Gastrocnemius medialis (tissue), 4 donors: ENCODE results near the gene PRKD2.

Experiments
- CTCF ChIP-seq, 5 experiments: fragments of 450-650 bp in 3 of 5; fragments of 200-600 bp in 2 of 5; sonication (generic) in 2 of 5; IDR thresholded peaks in 4 of 5; conservative IDR thresholded peaks in 1 of 5; 1 replicate in 4 of 5; 2 replicates in 1 of 5; pipeline ENCODE4 v1.5.1; 2016 to 2019; ENCODE audit warnings: antibody characterized with exemption in 5 of 5, mild to moderate bottlenecking in 3 of 5, moderate library complexity in 3 of 5
- POLR2A ChIP-seq, 2 donors: fragments of 450-650 bp; IDR thresholded peaks; one replicate each; pipeline ENCODE4 v1.6.1; 2017; ENCODE audit warnings: antibody characterized with exemption in 2 of 2, mild to moderate bottlenecking in 2 of 2, moderate library complexity in 2 of 2

DNA sequence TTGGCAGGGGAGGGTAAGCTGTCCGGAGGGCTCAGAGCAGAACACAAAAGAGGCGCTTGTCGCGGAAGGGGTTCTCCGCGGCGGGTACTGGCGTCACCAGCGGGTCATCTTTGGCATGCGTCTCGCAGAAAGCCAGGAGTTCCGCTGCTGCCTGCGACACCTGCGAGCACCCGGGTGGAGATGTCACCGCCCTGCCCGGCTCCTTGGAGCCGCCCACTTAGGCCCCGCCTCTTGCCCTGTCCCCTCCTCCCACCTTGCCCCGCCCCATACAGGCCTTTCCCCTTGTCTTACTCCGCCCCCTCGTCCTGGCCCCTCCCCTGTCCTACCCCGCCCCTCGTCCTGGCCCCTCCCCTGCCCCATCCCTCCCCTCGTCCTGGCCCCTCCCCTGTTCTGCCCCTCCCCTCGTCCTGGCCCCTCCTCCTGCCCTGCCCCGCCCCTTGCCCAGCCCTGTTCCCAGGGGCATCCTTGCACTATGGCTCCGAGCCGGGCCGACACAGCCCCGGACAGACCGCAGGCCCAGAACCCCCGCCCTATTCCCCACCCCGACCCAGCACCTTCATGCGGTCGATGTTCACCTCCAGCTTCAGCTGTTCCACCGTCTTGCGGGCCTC is 82.8 kb downstream of the PRKD2 start:
- TF ChIP-seq CTCF (IDR thresholded peaks at IDR 0.05 in 4 of 5, conservative IDR thresholded peaks at IDR 0.05 in 1 of 5) (no peak), POLR2A (IDR thresholded peaks at IDR 0.05) (no peak)
